Transverse colon (tissue), 4 donors: ENCODE results near the gene NUDCD2. TPM values are rescaled to one million over a fixed set of nuclear protein-coding genes. Genes with fewer than 3 reads are reported as not detected.
"Not testable (repeated sequence)": the region's sequence is repeated elsewhere in the genome, so short reads cannot be mapped to it uniquely, and the experiment has no call there.

ENCODE experiments used
- DNase-seq: peaks from one replicate; pipeline ENCODE4 v3.0.0-alpha.2; 2019
- H3K27ac ChIP-seq, 4 donors: fragments of 200-600 bp; sonication (generic); 2 replicates each; pipeline ENCODE4 v1.5.1; 2016 to 2018; ENCODE audit warnings: inconsistent platforms in 4 of 4
- H3K27me3 ChIP-seq: fragments of 200-600 bp; sonication (generic); 2 replicates; pipeline ENCODE4 v1.5.1; 2017; ENCODE audit warnings: inconsistent platforms
- H3K36me3 ChIP-seq, 4 donors: fragments of 200-600 bp; sonication (generic); 2 replicates each; pipeline ENCODE4 v1.5.1; 2017 to 2019; ENCODE audit warnings: inconsistent platforms in 4 of 4
- H3K4me1 ChIP-seq, 4 donors: fragments of 200-600 bp; sonication (generic); 2 replicates each; pipeline ENCODE4 v1.5.1; 2017 to 2020; ENCODE audit warnings: inconsistent platforms in 4 of 4
- H3K4me3 ChIP-seq, 4 donors: fragments of 200-600 bp; sonication (generic); 1 replicate in 1 of 4; 2 replicates in 3 of 4; pipeline versions ENCODE4 v1.5.1 to v1.6.1; 2017 to 2019; ENCODE audit warnings: inconsistent platforms in 4 of 4
- H3K9me3 ChIP-seq, 2 donors: fragments of 200-600 bp; sonication (generic); 2 replicates each; pipeline ENCODE4 v1.5.1; 2017 to 2019; ENCODE audit warnings: inconsistent platforms in 2 of 2
- POLR2A ChIP-seq: fragments of 450-650 bp; IDR thresholded peaks from one replicate; pipeline ENCODE4 v1.6.1; 2016; ENCODE audit warnings: antibody characterized with exemption, mild to moderate bottlenecking, moderate library complexity
- WGBS, 2 donors: methylation state at CpG; one replicate each; pipeline ENCODE4 v1.1.5; 2018; ENCODE audit warnings: low coverage in 1 of 2; 5-methylcytosine and 5-hydroxymethylcytosine counted together
- in situ Hi-C, 4 donors: fragments of 200-750 bp; cut with MboI; loops; one replicate each; pipeline versions ENCODE4 v1.15.0 to v1.15.1; 2017; ENCODE audit warnings: low sequenced_read_pairs in 3 of 4, low pct_ligation_motif_present in 1 of 4, low pct_unique_long_range_greater_than_20kb in 1 of 4
- intact Hi-C: fragments of 100-400 bp; cut with DNase I; formaldehyde crosslinking; loops from one replicate; pipeline ENCODE4 v1.15.1; 2023; ENCODE audit warnings: low total_unique reads
- small RNA-seq, 4 donors: library from RNA; depleted of rRNA; stranded (forward); fragments of <200 nt; gene quantifications; one replicate each; pipeline ENCODE3, GENCODE V24; 2016
- total RNA-seq, 4 donors: library from RNA; depleted of rRNA; stranded (reverse); fragments of >200 nt; gene quantifications; one replicate each; pipeline ENCODE4 v1.1.0, GENCODE V29; 2016
- TF ChIP-seq, protein P1 (sequence below), 5 experiments: fragments of 200-600 bp in 3 of 5; fragments of 450-650 bp in 2 of 5; sonication (generic) in 3 of 5; IDR thresholded peaks; 1 replicate in 2 of 5; 2 replicates in 3 of 5; pipeline ENCODE4 v1.5.1; 2016 to 2017; ENCODE audit warnings: antibody characterized with exemption in 5 of 5, inconsistent platforms in 3 of 5, mild to moderate bottlenecking in 2 of 5, moderate library complexity in 1 of 5

Gene NUDCD2
- total RNA-seq, 4 donors from 2014 or later, result 1.5 to 6.2 (median 3.1) TPM

DNA sequence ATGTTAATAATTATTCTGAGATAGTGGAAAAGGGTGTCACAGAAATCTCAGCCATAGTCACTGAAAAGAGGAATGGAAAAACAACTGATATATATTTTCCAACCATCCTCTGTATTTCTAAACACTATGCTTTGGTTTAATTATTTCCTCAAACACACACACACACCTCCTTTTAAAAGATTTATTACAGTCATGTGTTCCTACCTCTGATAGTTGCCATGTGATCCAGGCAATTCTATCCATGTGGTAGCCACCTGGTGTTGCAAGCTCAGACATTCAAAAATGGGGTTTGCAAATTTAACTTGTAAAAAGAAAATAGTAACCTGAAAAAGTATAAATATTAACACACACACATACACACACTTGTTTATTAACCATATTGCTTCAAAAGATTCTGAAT lies 62.5 kb downstream of the NUDCD2 start:
- intact Hi-C loops (no loop called here), in situ Hi-C loops (no loop called here)
- peaks cover 0 to 7% (median 4%) of the 10 kb centered on the region in 4 donors for H3K4me1 ChIP-seq
- H3K36me3 ChIP-seq, result no peaks in the 10 kb centered on the region
- no peak overlapping the region for H3K4me3 ChIP-seq
- H3K27ac ChIP-seq, result peak overlapping the region in 1 of 4 donors; percentile 17
- H3K27me3 ChIP-seq, result no peaks in the 10 kb centered on the region
- H3K9me3 ChIP-seq, result no peaks in the 10 kb centered on the region
- DNase-seq, result no peak
- TF ChIP-seq, protein P1, sequence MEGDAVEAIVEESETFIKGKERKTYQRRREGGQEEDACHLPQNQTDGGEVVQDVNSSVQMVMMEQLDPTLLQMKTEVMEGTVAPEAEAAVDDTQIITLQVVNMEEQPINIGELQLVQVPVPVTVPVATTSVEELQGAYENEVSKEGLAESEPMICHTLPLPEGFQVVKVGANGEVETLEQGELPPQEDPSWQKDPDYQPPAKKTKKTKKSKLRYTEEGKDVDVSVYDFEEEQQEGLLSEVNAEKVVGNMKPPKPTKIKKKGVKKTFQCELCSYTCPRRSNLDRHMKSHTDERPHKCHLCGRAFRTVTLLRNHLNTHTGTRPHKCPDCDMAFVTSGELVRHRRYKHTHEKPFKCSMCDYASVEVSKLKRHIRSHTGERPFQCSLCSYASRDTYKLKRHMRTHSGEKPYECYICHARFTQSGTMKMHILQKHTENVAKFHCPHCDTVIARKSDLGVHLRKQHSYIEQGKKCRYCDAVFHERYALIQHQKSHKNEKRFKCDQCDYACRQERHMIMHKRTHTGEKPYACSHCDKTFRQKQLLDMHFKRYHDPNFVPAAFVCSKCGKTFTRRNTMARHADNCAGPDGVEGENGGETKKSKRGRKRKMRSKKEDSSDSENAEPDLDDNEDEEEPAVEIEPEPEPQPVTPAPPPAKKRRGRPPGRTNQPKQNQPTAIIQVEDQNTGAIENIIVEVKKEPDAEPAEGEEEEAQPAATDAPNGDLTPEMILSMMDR (IDR thresholded peaks at IDR 0.05), result peak in 2 of 5 experiments; percentile 23 to 25
- TF ChIP-seq POLR2A, result no peak

DNA sequence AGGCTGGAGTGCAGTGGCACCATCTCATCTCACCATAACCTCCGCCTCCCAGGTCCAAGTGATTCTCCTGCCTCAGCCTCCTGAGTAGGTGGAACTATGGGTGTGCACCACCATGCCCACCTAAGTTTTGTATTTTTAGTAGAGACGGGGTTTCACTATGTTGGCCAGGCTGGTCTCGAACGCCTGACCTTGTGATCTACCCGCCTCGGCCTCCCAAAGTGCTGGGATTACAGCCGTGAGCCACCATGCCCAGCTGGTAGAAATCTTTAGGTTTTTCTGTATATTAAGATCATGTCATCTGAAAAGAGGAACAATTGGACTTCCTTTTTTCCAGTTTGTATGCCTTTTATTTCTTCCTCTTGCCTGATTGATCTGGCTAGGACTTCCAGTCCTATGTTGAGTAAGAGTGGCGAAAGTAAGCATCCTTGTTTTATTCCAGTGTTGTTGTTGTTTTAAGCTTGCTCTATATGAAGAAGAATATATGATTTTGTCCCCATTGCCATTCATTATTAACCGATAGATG lies 63.0 kb downstream of the NUDCD2 start:
- in situ Hi-C loops, H3K36me3 ChIP-seq, H3K4me3 ChIP-seq, DNase-seq, H3K27me3 ChIP-seq, H3K9me3 ChIP-seq, H3K4me1 ChIP-seq, intact Hi-C loops: not testable (repeated sequence)
- H3K27ac ChIP-seq, result peak overlapping the region in 1 of 4 donors; percentile 17
- 65 to 77% methylated on average over 9 of the region's 9 CpGs for WGBS, 2 donors

Small RNA genes lying within 50 kb of the gene (small RNA-seq; reads per million reads assigned to genes)
- 0 reads per million in 4 donors for gene AC008723.1

Other genes starting within 250 kb of the NUDCD2 start
- 100 to 1,000 TPM; 164 to 293 (median 180) TPM for gene CCNG1, start 22.5 kb downstream of the NUDCD2 start, total RNA-seq
- 1 to 10 TPM in 3 of 4 donors, not detected in 1; 1.6 to 5.7 (median 1.9) TPM for gene HMMR, start 530 bp upstream of the NUDCD2 start, total RNA-seq
- 100 to 1,000 TPM in 1 of 4 donors, 10 to 100 TPM in 3; 20.2 to 409 (median 71.6) TPM for gene MAT2B, start 45.5 kb upstream of the NUDCD2 start, total RNA-seq